Caco-2 (cell line): ENCODE measurements around the gene ALG9. TPM values are rescaled to one million over a fixed set of nuclear protein-coding genes. Genes with fewer than 3 reads are reported as not detected.

Experiments
- BruUV-seq: library from RNA; stranded (reverse); fragments of 400-500 nt; replicated peaks from 2 replicates; lab custom pipeline; 2021; lab: Mats Ljungman, UMichigan
- CTCF ChIA-PET: fragments of 300-600 bp; sonication (Branson Sonifier 250); formaldehyde crosslinking; loops from one replicate; lab custom pipeline; 2022; ENCODE audit warnings: antibody characterized with exemption; lab: Charles Lee
- POLR2A ChIA-PET: fragments of 300-600 bp; sonication (Branson Sonifier 250); formaldehyde crosslinking; loops from one replicate; lab custom pipeline; 2022; ENCODE audit warnings: antibody characterized with exemption; lab: Charles Lee
- DNase-seq, 2 experiments: peaks; one replicate each; pipeline versions ENCODE4 v3.0.0 to v3.0.0-alpha.2; 2020 to 2022
- H3K27me3 ChIP-seq: replicated peaks from 2 replicates; pipeline ENCODE4 v1.6.0; 2011; ENCODE audit warnings: low read length; ENCODE audit not compliant: control insufficient read depth, insufficient read depth
- H3K36me3 ChIP-seq: 2 replicates; pipeline ENCODE4 v1.5.1; 2011; ENCODE audit warnings: low read length; ENCODE audit not compliant: control insufficient read depth, insufficient read depth
- H3K4me1 ChIP-seq: fragments of 250-450 bp; sonication (Bioruptor Pico); 2 replicates; pipeline ENCODE4 v1.5.1; 2020; ENCODE audit warnings: mild to moderate bottlenecking
- H3K4me3 ChIP-seq: 2 replicates; pipeline ENCODE4 v1.5.1; 2011; ENCODE audit warnings: low read depth, mild to moderate bottlenecking, control low read depth, low read length
- H3K9me3 ChIP-seq: fragments of 250-450 bp; sonication (Bioruptor Pico); 2 replicates; pipeline ENCODE4 v1.5.1; 2020; ENCODE audit warnings: mild to moderate bottlenecking, moderate library complexity
- H3K27ac Mint-ChIP-seq: one replicate; pipeline ENCODE4 v1.8.0; 2022; ENCODE audit warnings: mixed read lengths; ENCODE audit not compliant: unreplicated experiment
- H3K27me3 Mint-ChIP-seq: one replicate; pipeline ENCODE4 v1.8.0; 2022; ENCODE audit warnings: mixed read lengths; ENCODE audit not compliant: insufficient read depth, unreplicated experiment
- H3K36me3 Mint-ChIP-seq: one replicate; pipeline ENCODE4 v1.8.0; 2022; ENCODE audit warnings: mild to moderate bottlenecking, mixed read lengths; ENCODE audit not compliant: insufficient read depth, unreplicated experiment
- H3K4me1 Mint-ChIP-seq: one replicate; pipeline ENCODE4 v1.8.0; 2022; ENCODE audit warnings: low read depth, mixed read lengths; ENCODE audit not compliant: unreplicated experiment
- H3K4me3 Mint-ChIP-seq: one replicate; pipeline ENCODE4 v1.8.0; 2022; ENCODE audit warnings: mild to moderate bottlenecking, moderate library complexity, mixed read lengths; ENCODE audit not compliant: unreplicated experiment
- H3K9me3 Mint-ChIP-seq: one replicate; pipeline ENCODE4 v1.8.0; 2022; ENCODE audit warnings: mixed read lengths; ENCODE audit not compliant: unreplicated experiment
- CTCF ChIP-seq, 2 experiments: fragments of 200-600 bp in 1 of 2; IDR thresholded peaks; 1 replicate in 1 of 2; 2 replicates in 1 of 2; pipeline versions ENCODE4 v1.5.1 to v1.8.0; 2011 to 2022; ENCODE audit warnings: antibody characterized with exemption in 1 of 2, control low read depth in 1 of 2, inconsistent platforms in 1 of 2, low read depth in 1 of 2, low read length in 1 of 2, mild to moderate bottlenecking in 1 of 2, moderate library complexity in 1 of 2; ENCODE audit not compliant: insufficient read depth in 1 of 2, severe bottlenecking in 1 of 2, unreplicated experiment in 1 of 2
- intact Hi-C: fragments of 100-400 bp; cut with micrococcal nuclease; formaldehyde crosslinking; loops from one replicate; pipeline ENCODE4 v1.10.0; 2022; ENCODE audit not compliant: unreplicated experiment
- total RNA-seq: library from RNA; stranded (reverse); gene quantifications from 2 replicates; pipeline ENCODE4 v1.2.3, GENCODE V29; 2022

ALG9 gene
- total RNA-seq, 1 experiment from 2014 or later: 57.4 TPM

- Mint-ChIP-seq H3K27me3 (no peaks in the 10 kb centered on the region), H3K36me3 (no peaks in the 10 kb centered on the region), H3K4me1 (peaks cover 7% of the 10 kb centered on the region), H3K4me3 (no peak overlapping the region), H3K27ac (no peak overlapping the region), H3K9me3 (no peaks in the 10 kb centered on the region)
- H3K36me3 ChIP-seq: no peaks in the 10 kb centered on the region
- H3K4me1 ChIP-seq: peaks cover 12% of the 10 kb centered on the region
- ChIA-PET POLR2A (interaction anchor here (1.0 kb wide), 2 partner anchors 16 kb away, joined by 3 to 5 read pairs; no protein-coding TSS in a partner anchor), CTCF (interaction anchor here (0.6 to 1.1 kb wide), 4 partner anchors 15 to 346 kb away, joined by 3 to 6 read pairs (median 4); no protein-coding TSS in a partner anchor)
- no peaks in the 10 kb centered on the region for H3K27me3 ChIP-seq
- H3K9me3 ChIP-seq: no peaks in the 10 kb centered on the region
- no peak overlapping the region for H3K4me3 ChIP-seq
- no TSS peak for BruUV-seq
- no peak for DNase-seq
- intact Hi-C loops: no loop called here
- TF ChIP-seq CTCF (IDR thresholded peaks at IDR 0.05; ENCODE audit: insufficient read depth in 1 of 2, low read depth in 1 of 2, low read length in 1 of 2, severe bottlenecking in 1 of 2, unreplicated experiment in 1 of 2): no peak
Measured at GRCh38 chr11:111910676-111911562, 39.5 kb upstream of the ALG9 start.

GRCh38 chr11:111909378-111909777 is 38.0 kb upstream of the ALG9 start:
- no peaks in the 10 kb centered on the region for H3K9me3 Mint-ChIP-seq
- Histone ChIP-seq H3K9me3 (no peaks in the 10 kb centered on the region), H3K36me3 (no peaks in the 10 kb centered on the region), H3K4me1 (peaks cover 12% of the 10 kb centered on the region), H3K4me3 (no peak overlapping the region), H3K27me3 (no peaks in the 10 kb centered on the region)
- H3K4me1 Mint-ChIP-seq: peaks cover 7% of the 10 kb centered on the region
- intact Hi-C loops: no loop called here
- BruUV-seq: no TSS peak
- POLR2A ChIA-PET: no interaction called here
- CTCF ChIA-PET: no interaction called here
- H3K4me3 Mint-ChIP-seq: no peak overlapping the region
- no peaks in the 10 kb centered on the region for H3K27me3 Mint-ChIP-seq
- no peak overlapping the region for H3K27ac Mint-ChIP-seq
- no peak for TF ChIP-seq CTCF (IDR thresholded peaks at IDR 0.05; ENCODE audit: insufficient read depth in 1 of 2, low read depth in 1 of 2, low read length in 1 of 2, severe bottlenecking in 1 of 2, unreplicated experiment in 1 of 2)
- no peaks in the 10 kb centered on the region for H3K36me3 Mint-ChIP-seq
- no peak for DNase-seq

- Histone ChIP-seq H3K4me1 (peaks cover 12% of the 10 kb centered on the region), H3K4me3 (no peak overlapping the region), H3K36me3 (no peaks in the 10 kb centered on the region), H3K27me3 (no peaks in the 10 kb centered on the region), H3K9me3 (no peaks in the 10 kb centered on the region)
- BruUV-seq: no TSS peak
- H3K9me3 Mint-ChIP-seq: no peaks in the 10 kb centered on the region
- CTCF ChIA-PET: no interaction called here
- peaks cover 7% of the 10 kb centered on the region for H3K4me1 Mint-ChIP-seq
- intact Hi-C loops: no loop called here
- H3K27ac Mint-ChIP-seq: no peak overlapping the region
- no peak overlapping the region for H3K4me3 Mint-ChIP-seq
- no peaks in the 10 kb centered on the region for H3K27me3 Mint-ChIP-seq
- no peak for TF ChIP-seq CTCF (IDR thresholded peaks at IDR 0.05; ENCODE audit: insufficient read depth in 1 of 2, low read depth in 1 of 2, low read length in 1 of 2, severe bottlenecking in 1 of 2, unreplicated experiment in 1 of 2)
- no peaks in the 10 kb centered on the region for H3K36me3 Mint-ChIP-seq
- POLR2A ChIA-PET: no interaction called here
- DNase-seq: no peak
Measured at GRCh38 chr11:111908639-111909305, 37.4 kb upstream of the ALG9 start.
